Prostate gland (tissue), 2 donors: ENCODE measurements around the gene CKAP4. TPM values are rescaled to one million over a fixed set of nuclear protein-coding genes. Genes with fewer than 3 reads are reported as not detected.

Experiments used
- DNase-seq: peaks from one replicate; pipeline ENCODE4 v3.0.0-alpha.2; 2019; ENCODE audit warnings: low spot score
- H3K27ac ChIP-seq, 2 donors: fragments of 200-600 bp; sonication (generic); 2 replicates each; pipeline ENCODE4 v1.5.1; 2017 to 2019
- H3K27me3 ChIP-seq: fragments of 200-600 bp; sonication (generic); replicated peaks from 2 replicates; pipeline ENCODE4 v1.5.1; 2019; ENCODE audit not compliant: insufficient read depth
- H3K36me3 ChIP-seq, 2 donors: fragments of 200-600 bp; sonication (generic); 1 replicate in 1 of 2; 2 replicates in 1 of 2; pipeline versions ENCODE4 v1.5.1 to v1.8.1; 2017 to 2019
- H3K4me1 ChIP-seq: fragments of 200-600 bp; sonication (generic); replicated peaks from 2 replicates; pipeline ENCODE4 v1.5.1; 2019
- H3K4me3 ChIP-seq, 2 donors: fragments of 200-600 bp; sonication (generic); 2 replicates each; pipeline ENCODE4 v1.5.1; 2017 to 2019
- H3K9me3 ChIP-seq: fragments of 200-600 bp; sonication (generic); 2 replicates; pipeline ENCODE4 v1.5.1; 2017
- POLR2A ChIP-seq: fragments of 450-650 bp; IDR thresholded peaks from one replicate; pipeline ENCODE4 v1.6.1; 2016; ENCODE audit warnings: antibody characterized with exemption, mild to moderate bottlenecking
- POLR2AphosphoS5 ChIP-seq: sonication (generic); formaldehyde crosslinking; IDR thresholded peaks from one replicate; pipeline ENCODE4 v1.6.1; 2017; ENCODE audit warnings: antibody characterized with exemption
- WGBS: methylation state at CpG from one replicate; pipeline ENCODE4 v1.1.5; 2018; 5-methylcytosine and 5-hydroxymethylcytosine counted together
- intact Hi-C: fragments of 100-400 bp; cut with DNase I; formaldehyde crosslinking; loops from one replicate; pipeline ENCODE4 v1.14.2; 2022
- total RNA-seq, 2 donors: library from RNA; depleted of rRNA; stranded (reverse); fragments of >200 nt; gene quantifications; one replicate each; pipeline ENCODE4 v1.1.0, GENCODE V29; 2016
- TF ChIP-seq, protein P1 (sequence below), 4 experiments: fragments of 200-600 bp in 2 of 4; fragments of 450-650 bp in 2 of 4; sonication (generic) in 2 of 4; IDR thresholded peaks; 1 replicate in 3 of 4; 2 replicates in 1 of 4; pipeline ENCODE4 v1.5.1; 2016 to 2019; ENCODE audit warnings: antibody characterized with exemption in 4 of 4, mild to moderate bottlenecking in 2 of 4, moderate library complexity in 2 of 4

The CKAP4 gene
- total RNA-seq, 2 donors from 2014 or later: 56.1 to 91.7 TPM

DNA sequence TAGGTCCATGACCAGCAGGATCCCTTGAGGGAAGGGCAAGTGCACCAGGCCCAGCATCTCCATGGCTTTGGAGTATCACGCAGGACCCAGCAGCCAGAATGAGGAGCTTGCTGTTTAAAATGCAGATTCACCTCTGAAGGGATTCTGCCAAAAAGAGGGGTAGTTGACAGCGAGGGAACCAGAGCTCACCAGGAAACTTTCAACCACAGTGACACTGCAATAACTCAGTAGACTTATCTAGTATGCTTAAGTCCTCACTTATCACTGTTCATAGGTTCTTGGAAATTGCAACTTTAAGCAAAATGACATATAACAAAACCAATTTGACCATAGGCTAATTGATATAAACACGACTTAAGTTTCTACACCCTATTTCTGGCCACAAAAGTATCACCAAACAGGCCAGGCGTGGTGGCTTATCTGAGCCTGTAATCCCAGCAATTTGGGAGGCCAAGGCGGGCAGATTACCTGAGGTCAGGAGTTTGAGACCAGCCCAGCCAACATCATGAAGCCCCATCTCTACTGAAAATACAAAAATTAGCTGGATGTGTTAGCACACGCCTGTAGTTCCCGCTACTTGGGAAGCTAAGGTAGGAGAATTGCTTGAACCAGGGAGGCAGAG, 21.4 kb upstream of the CKAP4 start:
- Histone ChIP-seq H3K9me3 (no peaks in the 10 kb centered on the region), H3K27ac (no peak overlapping the region), H3K4me1 (no peaks in the 10 kb centered on the region), H3K27me3 (no peaks in the 10 kb centered on the region), H3K36me3 (no peaks in the 10 kb centered on the region), H3K4me3 (no peak overlapping the region)
- intact Hi-C loops: no loop called here
- 89% methylated on average over 7 of the region's 7 CpGs for WGBS
- no peak for TF ChIP-seq POLR2AphosphoS5
- TF ChIP-seq POLR2A: no peak
- TF ChIP-seq, protein P1, sequence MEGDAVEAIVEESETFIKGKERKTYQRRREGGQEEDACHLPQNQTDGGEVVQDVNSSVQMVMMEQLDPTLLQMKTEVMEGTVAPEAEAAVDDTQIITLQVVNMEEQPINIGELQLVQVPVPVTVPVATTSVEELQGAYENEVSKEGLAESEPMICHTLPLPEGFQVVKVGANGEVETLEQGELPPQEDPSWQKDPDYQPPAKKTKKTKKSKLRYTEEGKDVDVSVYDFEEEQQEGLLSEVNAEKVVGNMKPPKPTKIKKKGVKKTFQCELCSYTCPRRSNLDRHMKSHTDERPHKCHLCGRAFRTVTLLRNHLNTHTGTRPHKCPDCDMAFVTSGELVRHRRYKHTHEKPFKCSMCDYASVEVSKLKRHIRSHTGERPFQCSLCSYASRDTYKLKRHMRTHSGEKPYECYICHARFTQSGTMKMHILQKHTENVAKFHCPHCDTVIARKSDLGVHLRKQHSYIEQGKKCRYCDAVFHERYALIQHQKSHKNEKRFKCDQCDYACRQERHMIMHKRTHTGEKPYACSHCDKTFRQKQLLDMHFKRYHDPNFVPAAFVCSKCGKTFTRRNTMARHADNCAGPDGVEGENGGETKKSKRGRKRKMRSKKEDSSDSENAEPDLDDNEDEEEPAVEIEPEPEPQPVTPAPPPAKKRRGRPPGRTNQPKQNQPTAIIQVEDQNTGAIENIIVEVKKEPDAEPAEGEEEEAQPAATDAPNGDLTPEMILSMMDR (IDR thresholded peaks at IDR 0.05): no peak
- DNase-seq: no peak

DNA sequence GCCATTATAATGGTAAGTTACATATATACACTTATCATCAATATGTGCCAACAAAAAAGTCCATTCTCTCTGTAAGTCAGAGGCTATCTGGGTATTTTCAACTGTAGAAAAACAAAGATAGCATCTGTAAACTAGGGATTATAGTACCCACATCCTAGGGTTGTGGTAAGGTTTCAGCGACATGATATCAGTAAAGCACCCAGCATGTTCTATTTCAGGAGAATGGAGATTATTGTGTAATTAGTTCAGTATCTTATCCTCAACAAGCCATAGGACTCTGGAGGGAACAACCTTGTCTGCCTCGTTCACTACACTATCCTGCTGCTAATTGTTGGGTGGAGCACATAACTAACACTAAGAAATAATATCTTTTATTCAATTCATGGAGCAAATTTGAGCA, 19.7 kb upstream of the CKAP4 start:
- TF ChIP-seq POLR2AphosphoS5: no peak
- no peak for TF ChIP-seq POLR2A
- TF ChIP-seq, protein P1 (IDR thresholded peaks at IDR 0.05): no peak
- H3K4me1 ChIP-seq: no peaks in the 10 kb centered on the region
- intact Hi-C loops: no loop called here
- no peaks in the 10 kb centered on the region for H3K36me3 ChIP-seq
- no peak for DNase-seq
- H3K9me3 ChIP-seq: no peaks in the 10 kb centered on the region
- H3K4me3 ChIP-seq: no peak overlapping the region
- WGBS: 64% methylated on average over 2 of the region's 2 CpGs
- H3K27ac ChIP-seq: no peak overlapping the region
- H3K27me3 ChIP-seq: no peaks in the 10 kb centered on the region

DNA sequence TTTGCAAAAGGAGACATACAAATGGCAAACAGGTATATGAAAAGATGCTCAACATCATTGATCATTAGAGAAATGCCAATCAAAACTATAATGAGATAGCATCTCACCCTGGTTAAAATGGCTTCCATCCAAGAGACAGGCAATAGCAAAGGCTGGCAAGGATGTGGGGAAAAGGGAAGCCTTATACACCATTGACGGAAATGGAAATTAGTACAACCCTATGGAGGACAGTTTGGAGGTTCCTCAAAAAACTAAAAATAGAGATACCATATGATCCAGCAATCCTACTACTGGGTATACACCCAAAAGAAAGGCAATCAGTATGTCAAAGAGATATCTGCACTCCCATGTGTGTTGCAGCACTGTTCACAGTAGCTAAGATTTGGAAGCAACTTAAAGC, 17.3 kb upstream of the CKAP4 start:
- intact Hi-C loops: no loop called here
- 100% methylated on average over 1 of the region's 1 CpG for WGBS
- DNase-seq: no peak

DNA sequence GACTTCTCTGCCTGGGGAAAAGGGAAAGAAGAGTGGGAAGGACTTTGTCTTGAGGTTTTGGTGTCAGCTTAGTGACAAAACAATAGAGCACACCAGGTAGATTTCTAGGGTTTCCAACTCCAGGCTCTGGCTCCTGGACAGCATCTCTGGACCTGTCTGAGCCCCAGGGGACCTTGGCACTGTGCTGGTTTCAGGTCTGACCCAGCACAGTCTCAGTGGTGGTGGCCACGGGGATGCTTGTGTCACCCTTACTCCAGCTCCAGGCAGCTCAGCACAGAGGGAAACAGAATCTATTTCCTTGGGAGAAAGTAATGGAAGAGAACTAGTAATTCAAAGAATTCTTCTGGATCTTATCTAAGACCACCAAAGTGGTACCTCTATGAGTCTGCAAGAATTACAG, 11.1 kb upstream of the CKAP4 start:
- H3K4me3 ChIP-seq: no peak overlapping the region
- H3K27me3 ChIP-seq: no peaks in the 10 kb centered on the region
- DNase-seq: no peak
- TF ChIP-seq, protein P1 (IDR thresholded peaks at IDR 0.05): no peak
- TF ChIP-seq POLR2AphosphoS5 (no peak), POLR2A (no peak)
- H3K9me3 ChIP-seq: no peaks in the 10 kb centered on the region
- no peaks in the 10 kb centered on the region for H3K36me3 ChIP-seq
- intact Hi-C loops: no loop called here
- H3K4me1 ChIP-seq: no peaks in the 10 kb centered on the region
- WGBS: 83% methylated on average over 1 of the region's 1 CpG
- no peak overlapping the region for H3K27ac ChIP-seq

More for the DNA sequence above, 17.3 kb upstream of the CKAP4 start:
- no peaks in the 10 kb centered on the region for H3K9me3 ChIP-seq
- H3K27me3 ChIP-seq: no peaks in the 10 kb centered on the region
- no peaks in the 10 kb centered on the region for H3K4me1 ChIP-seq
- no peak overlapping the region for H3K27ac ChIP-seq
- H3K4me3 ChIP-seq: no peak overlapping the region
- no peaks in the 10 kb centered on the region for H3K36me3 ChIP-seq
- no peak for TF ChIP-seq POLR2A
- TF ChIP-seq, protein P1 (IDR thresholded peaks at IDR 0.05): no peak
- TF ChIP-seq POLR2AphosphoS5: no peak

DNA sequence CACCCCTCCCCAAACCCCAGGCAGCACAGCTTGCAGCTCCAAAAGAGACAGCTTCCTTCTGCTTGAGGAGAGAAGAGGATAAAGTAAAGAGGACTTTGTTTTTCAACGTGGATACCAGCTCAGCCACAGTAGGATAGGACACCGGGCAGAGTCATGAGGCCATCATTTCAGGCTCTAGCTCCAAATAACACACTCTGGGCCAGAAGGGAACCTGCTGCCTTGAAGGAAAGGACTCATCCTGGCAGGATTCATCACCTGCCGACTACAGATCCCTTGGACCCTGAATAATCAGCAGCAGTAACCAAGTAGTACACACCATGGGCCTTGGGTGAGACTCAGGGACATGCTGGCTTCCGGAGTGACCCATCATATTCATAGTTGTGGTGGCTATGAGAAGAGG, 10.4 kb upstream of the CKAP4 start:
- WGBS: 84% methylated on average over 4 of the region's 4 CpGs
- TF ChIP-seq, protein P1 (IDR thresholded peaks at IDR 0.05): no peak
- no peak for TF ChIP-seq POLR2AphosphoS5
- TF ChIP-seq POLR2A: no peak
- Histone ChIP-seq H3K27ac (no peak overlapping the region), H3K9me3 (no peaks in the 10 kb centered on the region), H3K27me3 (no peaks in the 10 kb centered on the region), H3K4me1 (no peaks in the 10 kb centered on the region), H3K4me3 (no peak overlapping the region), H3K36me3 (no peaks in the 10 kb centered on the region)
- no peak for DNase-seq
- intact Hi-C loops: no loop called here
